22Rv1 (cell line): ENCODE data around the gene EHD2.
"Not testable (repeated sequence)": the region's sequence is repeated elsewhere in the genome, so short reads cannot be mapped to it uniquely, and the experiment has no call there.

Source experiments
- H3K27ac ChIP-seq: fragments of 450-650 bp; 2 replicates; pipeline ENCODE4 v1.5.1; 2017
- CTCF ChIP-seq: fragments of 450-650 bp; IDR thresholded peaks from 2 replicates; pipeline ENCODE4 v1.5.1; 2017; ENCODE audit warnings: mild to moderate bottlenecking
- ZFX ChIP-seq: fragments of 450-650 bp; IDR thresholded peaks from 2 replicates; pipeline ENCODE4 v1.6.1; 2017; ENCODE audit warnings: antibody characterized with exemption, borderline replicate concordance

EHD2 gene

DNA sequence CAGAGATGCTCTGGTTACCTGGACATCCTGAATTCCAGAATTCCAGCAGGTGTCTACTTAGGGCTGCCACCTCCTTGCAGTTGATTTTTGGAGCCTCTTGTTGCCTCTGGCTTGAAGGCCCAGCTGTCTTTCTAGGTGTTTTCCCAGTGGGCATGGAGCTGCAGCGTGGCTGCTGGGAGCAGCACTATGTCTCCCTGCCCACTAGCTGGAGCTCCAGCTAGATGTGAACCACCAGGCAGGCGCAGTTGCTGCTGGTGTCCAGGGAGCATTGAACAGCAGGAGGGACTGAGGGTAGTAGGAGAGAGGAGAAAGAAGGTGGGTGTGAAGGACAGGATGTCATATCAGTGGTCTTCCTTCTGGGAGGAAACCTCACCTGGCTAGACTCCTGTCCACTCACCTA lies 55.4 kb downstream of the EHD2 start:
- no peak overlapping the region for H3K27ac ChIP-seq
- TF ChIP-seq CTCF (no peak), ZFX (no peak)

GRCh38 chr19:47769534-47769933 lies 56.3 kb downstream of the EHD2 start:
- TF ChIP-seq ZFX = no peak
- TF ChIP-seq CTCF = no peak
- no peak overlapping the region for H3K27ac ChIP-seq

GRCh38 chr19:47771291-47771690 lies 58.1 kb downstream of the EHD2 start:
- H3K27ac ChIP-seq = not testable (repeated sequence)

DNA sequence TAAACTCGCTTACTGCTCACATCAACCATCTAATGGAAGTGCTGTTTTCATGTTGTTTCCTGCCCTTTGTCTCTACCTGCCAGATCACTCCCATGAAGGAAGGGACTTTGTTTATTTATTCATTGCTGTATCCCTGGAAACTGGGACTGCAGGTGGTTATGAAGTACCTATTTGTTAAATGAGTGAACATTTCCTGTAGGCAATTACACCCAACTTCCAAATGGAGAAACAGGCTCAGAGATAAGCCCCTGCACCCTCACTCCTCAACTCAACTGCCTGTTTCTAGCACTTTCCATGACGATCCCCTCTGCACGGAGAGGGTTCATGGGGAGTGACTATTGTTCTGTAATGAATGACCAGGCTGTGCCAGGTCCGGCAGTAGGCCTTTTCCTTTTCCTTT lies 63.3 kb downstream of the EHD2 start:
- no peak for TF ChIP-seq ZFX
- TF ChIP-seq CTCF = no peak
- H3K27ac ChIP-seq = no peak overlapping the region

DNA sequence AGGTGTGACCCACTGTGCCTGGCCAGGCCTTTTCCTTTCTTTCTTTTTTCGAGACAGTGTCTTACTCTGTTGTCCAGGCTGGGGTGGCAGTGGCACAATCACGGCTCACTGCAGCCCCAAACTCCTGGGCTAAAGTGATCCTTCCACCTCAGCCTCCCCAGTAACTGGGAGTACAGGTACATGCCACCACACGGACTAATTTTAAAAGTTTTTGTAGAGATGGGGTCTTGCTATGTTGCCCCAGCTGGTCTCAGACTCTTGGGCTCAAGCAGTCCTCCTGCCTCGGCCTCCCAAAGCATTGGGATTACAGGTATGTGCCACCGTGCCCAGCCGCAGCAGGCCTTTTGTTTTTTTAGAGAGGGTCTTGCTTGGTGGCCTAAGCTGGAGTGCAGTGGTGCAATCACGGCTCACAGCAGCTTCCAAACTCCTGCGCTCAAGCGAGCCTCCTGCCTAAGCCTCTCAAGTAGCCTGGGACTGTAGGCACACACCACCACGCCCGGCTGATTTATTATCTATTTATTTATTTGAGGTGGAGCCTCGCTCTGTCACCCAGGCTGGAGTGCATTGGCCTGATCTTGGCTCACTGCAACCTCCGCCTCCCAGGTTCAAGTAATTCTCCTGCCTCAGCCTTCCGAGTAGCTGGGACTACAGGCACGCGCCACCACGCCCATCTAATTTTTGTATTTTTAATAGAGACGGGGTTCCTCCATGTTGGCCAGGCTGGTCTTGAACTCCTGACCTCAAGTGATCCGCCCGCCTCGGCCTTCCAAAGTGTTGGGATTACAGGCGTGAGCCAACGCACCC lies 64.2 kb downstream of the EHD2 start:
- H3K27ac ChIP-seq = peak overlapping the region; percentile 80

DNA sequence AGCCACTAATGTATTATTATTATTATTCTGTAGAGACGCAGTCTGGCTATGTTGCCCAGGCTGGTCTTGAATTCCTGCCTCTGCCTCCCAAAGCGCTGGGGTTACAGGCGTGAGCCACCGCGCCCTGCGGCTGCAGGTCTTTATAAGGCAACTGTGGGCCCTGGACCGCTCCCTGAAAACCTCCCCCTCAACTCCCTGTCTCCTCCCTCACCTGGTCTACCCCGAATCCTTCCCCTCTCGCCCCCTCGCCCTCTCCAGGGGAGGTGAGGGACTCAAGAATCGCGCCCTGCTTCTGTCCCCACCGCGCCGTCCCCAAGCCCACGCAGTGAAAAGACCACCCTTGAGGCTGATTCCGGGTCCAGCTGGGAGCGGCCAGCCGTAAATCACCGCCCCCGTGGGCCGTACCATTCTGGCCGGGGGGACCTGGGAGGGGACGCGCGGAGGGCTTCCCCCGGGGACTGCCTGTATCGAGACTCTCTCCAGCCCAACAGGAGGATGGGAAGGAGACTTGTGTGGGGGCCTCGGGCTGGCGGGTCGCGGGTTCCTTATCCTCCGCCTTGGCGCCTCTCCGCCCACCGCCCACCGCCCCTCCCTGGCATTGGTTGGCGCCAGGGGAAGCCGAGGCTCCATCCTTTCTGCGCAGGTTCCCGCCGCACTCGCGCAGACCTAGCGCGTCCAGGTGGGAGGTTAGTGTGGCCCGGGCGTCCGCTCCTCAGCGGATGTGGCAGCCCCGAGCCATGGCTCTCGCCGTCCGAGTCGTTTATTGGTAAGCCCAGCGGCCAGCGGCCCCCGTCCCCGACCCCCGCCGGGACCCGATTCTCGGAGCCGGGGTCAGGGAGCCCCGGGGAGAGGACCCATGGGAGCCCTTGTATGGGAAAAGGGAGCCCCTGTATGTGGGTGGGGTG lies 65.1 kb downstream of the EHD2 start, which contains the start of gene SELENOW:
Gene SELENOW, plus strand, starts transcription at position 655 of the 905 bp plus-strand sequence. Its CDS starts 83 bp downstream, at position 738.
- H3K27ac ChIP-seq = peak within 1 kb of the TSS; percentile 80
- TF ChIP-seq CTCF = no peak
- TF ChIP-seq ZFX = no peak

DNA sequence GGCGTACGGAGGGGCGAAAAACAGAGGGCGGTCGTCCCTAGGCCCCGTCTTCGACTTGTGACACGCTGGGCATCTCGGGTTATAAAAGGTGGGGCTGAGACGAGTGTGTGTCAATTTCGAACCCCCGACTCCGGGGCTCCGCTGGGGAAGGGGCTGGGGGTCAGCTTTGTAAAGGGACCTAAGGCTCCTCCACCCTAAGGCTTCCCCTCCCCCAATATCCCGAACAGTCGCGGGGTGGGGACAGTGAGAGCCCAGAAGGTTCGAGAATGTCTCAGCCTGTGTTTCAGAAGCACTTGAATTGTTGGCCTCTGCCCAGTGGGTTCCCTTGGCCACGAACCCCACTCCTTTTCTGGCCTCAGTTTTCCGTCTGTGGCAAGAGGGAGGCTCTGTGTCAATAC lies 65.7 kb downstream of the EHD2 start:
- peak overlapping the region; percentile 80 for H3K27ac ChIP-seq
- no peak for TF ChIP-seq ZFX
- TF ChIP-seq CTCF = no peak

DNA sequence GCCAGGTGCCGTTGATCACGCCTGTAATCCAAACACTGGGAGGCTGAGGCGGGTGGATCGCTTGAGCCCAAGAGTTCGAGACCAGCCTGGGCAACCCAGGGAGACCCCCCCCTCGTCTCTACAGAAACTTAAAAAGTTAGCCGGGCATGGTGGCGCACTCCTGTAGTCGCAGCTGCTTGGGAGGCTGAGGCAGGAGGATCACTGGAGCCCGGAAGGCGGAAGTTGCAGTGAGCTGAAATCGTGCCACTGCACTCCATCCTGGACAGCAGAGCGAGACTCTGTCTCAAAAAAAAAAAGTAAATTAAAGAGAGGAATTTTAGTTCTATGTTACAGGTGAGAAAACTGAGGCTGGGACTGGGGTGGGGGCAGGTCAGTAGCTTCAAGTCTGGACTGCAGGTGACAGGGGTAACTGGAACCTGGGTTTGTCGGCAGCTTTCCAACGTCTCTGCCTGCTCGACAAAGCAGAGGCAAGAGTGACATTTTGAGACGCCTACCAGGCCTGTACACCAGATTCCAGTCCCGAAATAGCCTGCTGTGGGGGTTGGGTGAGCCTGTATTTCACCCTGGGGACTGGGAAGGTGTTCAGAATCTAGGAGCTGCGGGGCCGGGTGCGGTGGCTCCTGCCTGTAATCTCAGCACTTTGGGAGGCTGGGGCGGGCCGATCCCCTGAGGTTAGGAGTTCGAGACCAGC lies 66.4 kb downstream of the EHD2 start:
- H3K27ac ChIP-seq = peak overlapping the region; percentile 80
- TF ChIP-seq ZFX = no peak
- no peak for TF ChIP-seq CTCF
